Activated CD4-positive, alpha-beta T cell treated with anti-CD3 and anti-CD28 coated beads, Interleukin-2, Interleukin-6, amounts not matched to agents 100 ng/mL and 50 ng/mL, durations not matched to agents 16 hours and 8 hours (primary cell): ENCODE results near the gene HMG20A.
A peak's percentile ranks its signal among the peaks of the same experiment; 100 is the strongest.

Experiments used
- DNase-seq: peaks from one replicate; pipeline ENCODE4 v3.0.0-alpha.2; 2020

The HMG20A gene

DNA sequence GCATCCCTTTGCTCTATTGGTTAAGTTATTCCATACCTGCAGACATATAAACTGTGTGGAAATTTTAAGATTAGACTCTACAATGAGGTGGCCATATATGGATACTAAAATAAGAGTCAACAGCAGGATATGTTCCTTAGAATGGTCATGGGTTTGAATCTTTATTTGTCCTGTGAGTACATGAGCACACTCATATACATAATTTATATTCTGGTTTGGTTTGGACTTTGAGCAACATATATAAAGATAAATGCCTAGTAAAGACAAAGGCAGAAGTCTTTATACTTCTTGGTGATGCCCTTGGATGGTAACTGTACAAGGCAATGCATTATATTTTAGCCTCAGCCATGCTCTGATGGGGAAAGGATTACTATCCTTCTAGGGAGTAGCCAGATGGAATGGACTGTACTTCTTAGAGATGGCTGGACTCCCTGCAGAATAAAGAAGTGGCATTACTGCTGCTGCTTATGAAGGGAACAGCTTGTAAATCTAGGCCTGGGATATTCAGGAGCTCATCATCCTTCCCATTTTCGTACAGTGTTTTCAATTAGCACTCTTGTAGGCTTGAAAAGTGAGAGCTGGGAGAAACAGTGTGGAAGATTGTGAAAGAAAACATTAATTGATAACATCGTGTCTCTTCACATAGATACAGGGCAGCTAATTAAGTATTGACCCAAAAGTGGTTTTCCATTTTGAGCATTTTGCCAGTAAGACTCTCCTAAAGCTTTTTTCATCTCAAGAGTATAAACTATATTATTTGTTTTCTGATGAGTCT lies 60.4 kb downstream of the HMG20A start:
- no peak for DNase-seq

DNA sequence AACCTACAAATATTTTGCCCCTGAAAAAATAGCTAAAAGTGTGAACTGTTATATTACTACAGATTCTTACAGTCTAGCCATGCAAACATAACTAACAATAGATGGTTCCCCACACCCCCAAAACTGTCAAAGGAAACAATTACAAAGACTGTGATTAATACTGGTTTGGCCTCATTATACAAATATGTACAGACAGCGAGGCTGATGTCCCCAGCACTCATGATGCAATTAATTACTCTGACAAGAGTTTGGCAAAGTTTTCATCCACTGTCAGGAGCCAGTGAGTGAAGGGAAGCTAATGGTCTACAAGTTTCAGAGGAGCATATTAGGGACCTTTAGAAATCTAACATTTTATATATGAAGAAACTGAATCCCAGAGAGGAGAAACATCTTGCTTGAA lies 61.0 kb downstream of the HMG20A start:
- DNase-seq: no peak

GRCh38 chr15:77482570-77482969 lies 61.9 kb downstream of the HMG20A start:
- no peak for DNase-seq

- DNase-seq: no peak
These were observed 62.9 kb downstream of the HMG20A start for GRCh38 chr15:77483425-77484140.

- no peak for DNase-seq
These were observed 64.3 kb downstream of the HMG20A start for GRCh38 chr15:77484994-77485393.

GRCh38 chr15:77486542-77487468 lies 66.1 kb downstream of the HMG20A start:
- peak; percentile 32 for DNase-seq

- no peak for DNase-seq
These were observed 66.8 kb downstream of the HMG20A start for GRCh38 chr15:77487469-77487842.

DNA sequence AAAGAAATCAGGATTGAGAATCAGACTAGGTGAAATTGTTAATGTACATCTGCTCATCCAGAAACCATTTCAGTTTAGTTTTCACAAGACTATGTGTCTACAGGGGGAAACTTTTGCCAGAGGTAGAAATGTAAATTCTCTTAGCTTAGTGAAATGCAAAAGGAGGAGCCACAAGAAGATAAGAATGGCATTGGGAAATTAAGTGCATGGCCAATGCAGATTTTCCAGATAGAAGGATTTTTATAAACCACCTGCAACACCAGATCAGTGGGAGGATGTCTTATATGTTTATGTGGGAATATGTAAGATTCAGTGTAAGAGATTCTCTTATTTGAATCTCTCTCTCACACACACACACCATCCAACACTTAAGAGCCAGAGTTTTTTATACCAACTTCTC lies 67.2 kb downstream of the HMG20A start:
- no peak for DNase-seq

DNA sequence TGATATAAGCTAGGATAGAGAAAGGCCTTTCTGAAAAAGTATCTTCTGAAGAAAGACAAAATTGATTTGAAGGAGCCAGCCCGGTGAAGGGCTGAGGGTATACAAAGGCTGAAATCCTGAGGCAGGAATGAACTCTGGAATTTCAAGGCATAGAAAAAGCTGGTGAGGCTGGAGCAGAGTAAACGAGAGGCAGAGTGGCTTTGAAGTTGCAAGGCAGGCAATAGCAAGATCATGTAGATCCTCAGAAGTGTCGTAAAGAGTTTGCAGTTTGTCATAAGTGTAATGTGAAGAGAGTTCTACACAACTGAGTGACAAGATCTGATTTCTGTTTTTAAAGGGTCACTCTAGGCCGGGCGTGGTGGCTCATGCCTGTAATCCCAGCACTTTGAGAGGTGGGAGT lies 69.0 kb downstream of the HMG20A start:
- no peak for DNase-seq

DNA sequence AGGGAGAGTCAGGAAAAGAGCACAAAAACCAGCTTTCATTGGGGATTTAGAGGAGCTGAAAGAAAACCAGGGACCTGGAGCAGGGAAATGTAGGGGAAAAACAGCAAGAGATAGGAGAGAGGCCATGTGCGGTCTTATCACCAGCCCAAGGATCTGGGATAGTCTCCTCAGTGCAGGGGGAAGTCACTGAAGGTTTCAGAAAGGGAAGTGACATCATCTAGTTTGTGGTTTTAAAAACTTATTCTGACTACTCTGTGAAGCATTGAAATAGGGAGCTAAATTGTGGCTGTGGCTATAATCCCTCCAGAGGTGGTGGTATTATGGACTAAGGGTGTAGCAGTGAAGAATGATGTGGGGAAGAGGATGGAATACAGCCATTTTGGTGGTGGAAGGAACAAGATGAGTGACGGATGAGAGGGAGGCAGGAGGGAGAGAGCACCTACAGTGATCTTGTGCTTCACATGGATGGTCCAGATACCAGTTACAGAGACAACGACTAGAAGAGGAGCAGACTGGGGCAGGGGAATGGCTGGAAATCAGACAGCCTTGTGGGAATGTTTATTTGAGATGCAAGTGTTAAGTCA lies 72.7 kb downstream of the HMG20A start:
- peak; percentile 40 for DNase-seq

- no peak for DNase-seq
These were observed 73.6 kb downstream of the HMG20A start for GRCh38 chr15:77494073-77494867.

- DNase-seq: no peak
These were observed 74.3 kb downstream of the HMG20A start for GRCh38 chr15:77494964-77495363.

DNA sequence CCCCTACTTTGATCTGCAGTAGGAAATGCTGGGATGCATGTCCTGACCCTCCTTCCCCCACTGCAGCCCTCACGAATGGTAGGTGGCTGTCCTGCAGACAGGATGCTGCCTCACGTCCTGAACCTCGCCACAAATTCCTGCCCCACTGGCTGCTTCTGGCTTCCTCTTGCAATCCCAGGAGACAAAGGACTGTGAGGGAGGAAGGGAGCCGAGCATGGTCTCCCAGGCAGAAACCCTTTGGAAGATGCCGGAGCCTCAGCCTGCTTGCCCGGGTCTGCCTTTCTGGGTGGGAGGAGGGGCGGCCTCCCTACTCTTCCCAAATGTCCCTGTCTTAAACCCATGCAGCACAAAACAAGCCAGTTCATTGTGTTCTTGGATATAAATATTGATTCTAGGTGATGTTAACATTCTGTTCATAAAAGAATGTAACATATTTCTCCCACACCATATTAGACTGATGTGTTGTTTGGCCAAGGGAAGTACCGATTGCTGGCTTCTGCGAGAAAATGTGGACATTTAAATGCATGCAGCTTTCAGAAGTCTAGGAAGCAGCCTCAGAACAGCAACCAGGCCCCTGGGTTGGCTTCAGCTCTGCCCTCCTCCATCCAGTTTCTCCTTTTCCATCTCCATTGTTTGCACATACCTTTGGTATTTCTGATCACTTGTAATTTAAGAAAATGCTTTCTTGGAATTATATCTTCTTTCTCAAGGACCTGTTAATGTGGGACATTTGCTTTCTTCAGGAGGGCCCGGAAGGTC lies 75.3 kb downstream of the HMG20A start:
- no peak for DNase-seq

GRCh38 chr15:77496715-77497109 lies 76.0 kb downstream of the HMG20A start:
- DNase-seq: peak; percentile 78

DNA sequence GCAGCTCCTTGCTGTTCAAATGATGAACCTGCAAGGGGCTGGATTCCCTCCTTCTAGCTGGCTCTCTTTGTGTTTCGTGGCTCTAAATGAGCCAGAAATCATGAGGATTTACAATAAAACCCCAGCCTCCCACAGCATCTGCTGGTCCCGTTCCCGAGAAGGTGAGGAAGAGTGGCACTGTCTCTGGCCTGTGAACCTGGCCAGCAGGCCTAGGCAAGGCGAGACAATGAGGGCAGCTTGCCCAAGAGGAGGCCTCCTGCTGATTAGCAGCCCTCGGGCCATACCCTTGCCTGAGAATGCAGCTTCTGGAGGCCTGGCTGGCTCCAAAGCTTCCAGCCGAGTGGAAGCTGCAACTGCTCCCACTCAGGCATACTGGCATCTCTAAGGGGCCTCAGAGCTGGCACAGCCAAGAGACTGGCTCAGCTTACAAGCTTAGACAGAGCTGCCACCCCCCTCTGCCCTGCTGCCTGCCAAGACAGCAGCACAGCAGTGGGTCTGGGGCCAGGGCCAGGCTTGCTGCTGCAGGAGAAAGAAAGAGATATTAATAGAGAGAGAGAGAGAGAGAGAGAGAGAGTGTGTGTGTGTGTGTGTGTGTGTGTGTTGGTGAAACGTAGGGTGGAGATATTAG lies 76.5 kb downstream of the HMG20A start:
- no peak for DNase-seq

DNA sequence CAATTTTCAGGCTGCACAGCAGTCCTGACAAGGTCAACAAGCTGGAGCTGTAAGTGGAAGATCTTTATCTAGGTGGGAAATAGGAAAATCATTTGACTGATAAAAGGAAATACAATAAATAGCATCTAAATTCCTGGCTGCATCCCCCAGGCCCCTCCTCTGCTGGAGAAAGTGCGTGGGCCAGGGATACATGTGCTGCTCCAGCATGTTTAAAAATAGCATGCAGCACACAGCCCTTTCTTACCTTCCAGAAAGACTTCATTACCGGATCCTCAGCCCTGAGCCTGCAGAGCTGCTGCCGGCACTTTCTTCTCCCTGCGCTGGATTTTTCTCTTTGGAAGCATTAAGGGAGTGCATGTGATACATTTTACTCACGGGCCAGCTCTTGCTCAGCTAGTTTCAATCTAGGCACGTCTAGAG lies 77.3 kb downstream of the HMG20A start:
- no peak for DNase-seq

DNA sequence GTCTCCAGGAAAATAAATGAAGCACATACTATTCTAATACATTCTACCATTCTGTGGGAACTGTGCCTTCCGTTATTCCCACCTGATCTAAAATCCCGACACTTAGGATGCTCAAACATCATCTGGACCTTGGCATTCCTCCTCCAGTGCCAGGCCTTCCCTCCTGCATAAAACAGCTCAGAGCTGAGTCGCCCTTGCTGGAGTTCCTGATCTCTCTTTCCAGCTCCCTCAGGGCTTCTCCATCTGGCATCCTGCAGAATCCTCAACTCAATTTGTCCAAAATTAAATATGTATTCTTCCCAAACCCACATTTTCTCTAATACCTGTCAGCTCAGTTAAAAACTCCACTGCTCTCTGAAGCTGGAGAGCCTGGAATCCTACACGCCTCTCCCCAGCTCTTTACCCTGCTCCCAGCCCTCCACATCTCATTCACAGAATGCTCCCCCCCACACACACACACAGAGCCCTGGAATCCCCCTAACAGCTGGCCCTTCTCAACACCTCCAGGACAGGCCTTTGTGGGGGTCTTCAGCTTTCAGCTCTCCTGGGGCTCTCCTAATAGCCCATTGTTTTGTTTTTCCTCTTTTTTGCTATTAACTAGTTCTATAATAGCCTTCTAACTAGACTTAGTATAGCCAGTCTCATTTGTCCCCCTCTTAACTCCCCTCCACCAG lies 78.5 kb downstream of the HMG20A start:
- no peak for DNase-seq

- DNase-seq: no peak
These were observed 80.3 kb downstream of the HMG20A start for GRCh38 chr15:77500989-77501388.

DNA sequence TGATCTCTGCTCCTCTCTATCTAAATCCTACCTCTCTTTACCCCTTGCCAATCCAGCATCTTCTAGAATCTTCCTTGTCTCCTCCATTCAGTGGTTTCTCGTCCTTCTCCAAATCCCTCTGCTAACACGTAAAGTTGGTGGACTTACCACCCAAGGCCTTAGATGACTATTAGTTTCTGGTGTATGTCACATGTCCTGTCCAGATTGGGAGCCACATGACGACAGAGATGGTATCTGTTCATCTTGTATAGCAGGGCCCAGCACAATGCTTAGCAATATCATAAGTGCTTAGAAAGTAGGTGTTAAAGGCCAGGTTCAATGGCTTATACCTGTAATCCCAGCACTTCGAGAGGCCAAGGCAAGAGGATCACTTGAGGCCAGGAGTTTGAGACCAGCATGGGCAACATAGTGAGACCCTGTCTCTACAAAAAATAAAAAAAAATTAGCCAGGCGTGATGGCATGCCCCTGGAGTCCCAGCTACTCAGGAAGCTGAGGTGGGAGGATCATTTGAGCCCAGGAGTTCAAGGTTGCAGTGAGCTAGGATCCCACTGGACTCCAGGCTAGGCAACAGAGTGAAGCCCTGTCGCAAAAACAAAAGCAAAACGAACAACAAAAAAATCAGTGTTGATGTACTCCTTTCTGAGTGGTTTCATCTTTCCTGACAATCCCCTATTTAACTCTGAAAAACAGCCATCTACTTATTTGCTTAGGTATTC lies 81.8 kb downstream of the HMG20A start:
- DNase-seq: no peak

- DNase-seq: no peak
These were observed 82.6 kb downstream of the HMG20A start for GRCh38 chr15:77503240-77503639.
